ENCODE results near the gene PAN2. TPM values are rescaled to one million over a fixed set of nuclear protein-coding genes. Genes with fewer than 3 reads are reported as not detected.
"Not testable (repeated sequence)": the region's sequence is repeated elsewhere in the genome, so short reads cannot be mapped to it uniquely, and the experiment has no call there.

PAN2 gene
- total and polyA plus RNA-seq, 3 donors from 2014 or later, result 105 to 155 (median 119) TPM

- 75 to 82% methylated on average over 7 of the region's 7 CpGs for WGBS, 2 donors
- H3K27me3 ChIP-seq, result no peaks in the 10 kb centered on the region
- H3K4me1 ChIP-seq, result no peaks in the 10 kb centered on the region
- intact Hi-C loops (cut with DNase I; ENCODE audit: low total_unique reads), result no loop called here
- H3K4me3 ChIP-seq, result no peak overlapping the region
- H3K27ac ChIP-seq, result no peak overlapping the region
- DNase-seq, result no peak
- TF ChIP-seq CTCF (IDR thresholded peaks at IDR 0.05), result no peak
- no peak for TF ChIP-seq POLR2A (IDR thresholded peaks at IDR 0.05)
- no peaks in the 10 kb centered on the region for H3K9me3 ChIP-seq
- no peaks in the 10 kb centered on the region for H3K36me3 ChIP-seq (ENCODE audit: low read depth, missing control alignments)
These were observed 12.9 kb upstream of the PAN2 start for GRCh38 chr12:56346675-56347074.

GRCh38 chr12:56342290-56342689 lies 8.5 kb upstream of the PAN2 start:
- H3K36me3 ChIP-seq (ENCODE audit: low read depth, missing control alignments); H3K4me3 ChIP-seq; H3K27me3 ChIP-seq; H3K9me3 ChIP-seq; H3K4me1 ChIP-seq; intact Hi-C loops (cut with DNase I; ENCODE audit: low total_unique reads); H3K27ac ChIP-seq; DNase-seq: not testable (repeated sequence)
- WGBS, 2 donors, result 92 to 100% methylated on average over 2 of the region's 2 CpGs

- H3K4me3 ChIP-seq, result no peak overlapping the region
- no peaks in the 10 kb centered on the region for H3K4me1 ChIP-seq
- intact Hi-C loops (cut with DNase I; ENCODE audit: low total_unique reads), result no loop called here
- H3K27me3 ChIP-seq, result no peaks in the 10 kb centered on the region
- TF ChIP-seq CTCF (IDR thresholded peaks at IDR 0.05) (no peak), POLR2A (IDR thresholded peaks at IDR 0.05) (no peak)
- H3K9me3 ChIP-seq, result no peaks in the 10 kb centered on the region
- no peaks in the 10 kb centered on the region for H3K36me3 ChIP-seq (ENCODE audit: low read depth, missing control alignments)
- 38 to 42% methylated on average over 1 of the region's 1 CpG for WGBS, 2 donors
- no peak for DNase-seq
- H3K27ac ChIP-seq, result no peak overlapping the region
These were observed 7.8 kb upstream of the PAN2 start for GRCh38 chr12:56341616-56342015.

GRCh38 chr12:56339158-56339422 lies 5.3 kb upstream of the PAN2 start:
- H3K4me1 ChIP-seq, result no peaks in the 10 kb centered on the region
- H3K9me3 ChIP-seq, result no peaks in the 10 kb centered on the region
- no peak for TF ChIP-seq CTCF (IDR thresholded peaks at IDR 0.05)
- TF ChIP-seq POLR2A (IDR thresholded peaks at IDR 0.05), result no peak
- no peaks in the 10 kb centered on the region for H3K27me3 ChIP-seq
- H3K27ac ChIP-seq, result no peak overlapping the region
- WGBS, 2 donors, result 60 to 83% methylated on average over 1 of the region's 1 CpG
- intact Hi-C loops (cut with DNase I; ENCODE audit: low total_unique reads), result no loop called here
- no peaks in the 10 kb centered on the region for H3K36me3 ChIP-seq (ENCODE audit: low read depth, missing control alignments)
- H3K4me3 ChIP-seq, result no peak overlapping the region
- DNase-seq, result no peak

GRCh38 chr12:56338308-56339157 lies 4.7 kb upstream of the PAN2 start, which contains the start of gene IL23A:
IL23A (plus strand) TSS chr12:56338884; CDS start chr12:56339045, 161 bp downstream.
- H3K36me3 ChIP-seq (ENCODE audit: low read depth, missing control alignments), result no peaks in the 10 kb centered on the region
- no peak within 1 kb of the TSS for H3K27ac ChIP-seq
- intact Hi-C loops (cut with DNase I; ENCODE audit: low total_unique reads), result no loop called here
- H3K27me3 ChIP-seq, result no peaks in the 10 kb centered on the region
- WGBS, 2 donors, result 51 to 55% methylated on average over 9 of the region's 9 CpGs
- no peak within 1 kb of the TSS for H3K4me3 ChIP-seq
- no peaks in the 10 kb centered on the region for H3K9me3 ChIP-seq
- no peak for TF ChIP-seq CTCF (IDR thresholded peaks at IDR 0.05)
- TF ChIP-seq POLR2A (IDR thresholded peaks at IDR 0.05), result no peak
- DNase-seq, result no peak
- no peaks in the 10 kb centered on the region for H3K4me1 ChIP-seq

Data from testis (tissue), 3 donors.